ENCODE measurements around the gene CORIN. TPM values are rescaled to one million over a fixed set of nuclear protein-coding genes. Genes with fewer than 3 reads are reported as not detected.

Gene CORIN
- total and polyA plus RNA-seq, 4 donors = 0.15 to 9.1 (median 1.0) TPM

DNA sequence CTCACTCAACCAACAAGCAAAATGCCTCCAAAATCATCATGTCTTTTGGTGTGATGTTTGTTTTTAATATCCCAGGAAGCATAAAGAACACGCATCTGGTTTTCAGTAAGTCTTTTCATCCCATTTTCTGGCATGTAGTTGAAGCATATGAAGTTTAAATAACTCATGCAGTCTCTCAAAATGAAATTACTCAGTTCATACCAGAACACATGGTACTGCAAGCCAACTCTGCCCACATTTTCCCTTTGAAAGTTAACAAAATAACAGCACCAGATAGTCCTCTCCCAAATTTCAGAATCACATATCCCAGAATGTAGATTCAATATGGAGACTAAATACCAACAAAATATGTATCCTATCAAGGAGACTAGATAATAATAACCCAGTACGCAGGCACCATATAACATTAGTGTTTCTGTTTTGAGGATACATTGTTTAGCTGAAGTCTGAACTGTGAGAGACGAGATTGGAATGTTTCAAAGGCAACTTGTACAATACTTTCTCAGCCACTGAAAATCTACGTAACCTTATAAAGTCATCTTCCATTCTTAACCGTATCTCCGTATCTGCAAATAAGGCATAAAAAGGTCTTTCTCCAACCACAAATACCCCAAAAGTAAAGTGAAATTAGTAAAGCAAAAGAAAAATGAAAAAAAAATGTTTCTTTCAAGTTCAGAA, 23.1 kb downstream of the CORIN start:
- H3K9me3 ChIP-seq (ENCODE audit: control insufficient read depth in 4 of 4, insufficient read depth in 3 of 4, low read length in 3 of 4) = no peaks in the 10 kb centered on the region
- no peak overlapping the region for H3K9ac ChIP-seq (ENCODE audit: insufficient read depth in 1 of 2, low read length in 2 of 2)
- peak in 2 of 3 donors; percentile 15 to 16 for DNase-seq
- peak overlapping the region in 1 of 2 donors; percentile 41 for H3K27ac ChIP-seq (ENCODE audit: low read depth in 1 of 2, low read length in 1 of 2)
- H3K27me3 ChIP-seq (ENCODE audit: control insufficient read depth in 3 of 3, insufficient read depth in 3 of 3, low read length in 2 of 3) = no peaks in the 10 kb centered on the region
- 75 to 83% methylated on average over 6 of the region's 6 CpGs for WGBS, 2 donors
- TF ChIP-seq CTCF (IDR thresholded peaks at IDR 0.05; ENCODE audit: control extremely low read depth, extremely low read depth) = no peak
- no peak overlapping the region for H3K4me3 ChIP-seq
- no peaks in the 10 kb centered on the region for H3K36me3 ChIP-seq (ENCODE audit: control insufficient read depth in 4 of 4, insufficient read depth in 4 of 4, low read length in 4 of 4)
- ATAC-seq (ENCODE audit: insufficient read depth, low FRiP score) = no peak
- H3K4me1 ChIP-seq (ENCODE audit: control insufficient read depth in 5 of 5, insufficient read depth in 5 of 5, low read length in 5 of 5) = peaks cover 0 to 15% (median 0%) of the 10 kb centered on the region in 5 donors

DNA sequence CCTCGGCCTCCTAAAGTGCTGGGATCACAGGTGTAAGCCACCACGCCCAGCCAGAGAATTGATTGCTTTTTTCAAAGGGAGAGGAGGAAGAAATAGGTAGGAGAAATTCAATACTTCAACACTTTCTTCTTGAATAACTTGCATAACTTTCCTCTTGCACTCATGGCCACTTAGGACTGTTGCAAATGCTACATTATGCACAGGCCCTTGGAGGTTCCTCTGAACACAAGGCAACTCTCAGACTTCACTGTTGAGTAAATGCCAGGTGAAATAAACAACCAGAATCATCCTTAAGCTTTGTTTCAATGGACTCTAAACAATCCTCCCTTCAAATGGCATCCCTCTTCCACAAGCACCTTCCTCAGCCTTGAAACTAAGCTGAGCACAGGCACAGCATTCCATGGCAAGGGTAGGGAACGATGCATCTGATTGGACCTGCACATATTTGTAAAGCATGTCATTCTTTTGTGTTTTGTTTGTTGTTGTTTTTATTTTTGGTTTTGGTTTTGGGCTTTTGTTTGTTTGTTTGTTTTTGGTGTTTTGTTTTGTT, 28.1 kb downstream of the CORIN start:
- TF ChIP-seq CTCF (IDR thresholded peaks at IDR 0.05; ENCODE audit: control extremely low read depth, extremely low read depth) = no peak
- Histone ChIP-seq H3K27me3 (ENCODE audit: control insufficient read depth in 3 of 3, insufficient read depth in 3 of 3, low read length in 2 of 3) (no peaks in the 10 kb centered on the region), H3K4me1 (ENCODE audit: control insufficient read depth in 5 of 5, insufficient read depth in 5 of 5, low read length in 5 of 5) (peaks cover 0 to 9% (median 0%) of the 10 kb centered on the region in 5 donors), H3K9ac (ENCODE audit: insufficient read depth in 1 of 2, low read length in 2 of 2) (no peak overlapping the region), H3K4me3 (no peak overlapping the region), H3K36me3 (ENCODE audit: control insufficient read depth in 4 of 4, insufficient read depth in 4 of 4, low read length in 4 of 4) (no peaks in the 10 kb centered on the region), H3K9me3 (ENCODE audit: control insufficient read depth in 4 of 4, insufficient read depth in 3 of 4, low read length in 3 of 4) (no peaks in the 10 kb centered on the region), H3K27ac (ENCODE audit: low read depth in 1 of 2, low read length in 1 of 2) (no peak overlapping the region)
- no peak for ATAC-seq (ENCODE audit: insufficient read depth, low FRiP score)
- no peak for DNase-seq
- 77 to 88% methylated on average over 3 of the region's 3 CpGs for WGBS, 2 donors

GRCh38 chr4:47804598-47804997, 33.3 kb downstream of the CORIN start:
- no peaks in the 10 kb centered on the region for H3K27me3 ChIP-seq (ENCODE audit: control insufficient read depth in 3 of 3, insufficient read depth in 3 of 3, low read length in 2 of 3)
- no peak for DNase-seq
- H3K9me3 ChIP-seq (ENCODE audit: control insufficient read depth in 4 of 4, insufficient read depth in 3 of 4, low read length in 3 of 4) = no peaks in the 10 kb centered on the region
- no peaks in the 10 kb centered on the region for H3K36me3 ChIP-seq (ENCODE audit: control insufficient read depth in 4 of 4, insufficient read depth in 4 of 4, low read length in 4 of 4)
- no peak overlapping the region for H3K4me3 ChIP-seq
- H3K9ac ChIP-seq (ENCODE audit: insufficient read depth in 1 of 2, low read length in 2 of 2) = no peak overlapping the region
- no peak for ATAC-seq (ENCODE audit: insufficient read depth, low FRiP score)
- peaks cover 0 to 2% (median 0%) of the 10 kb centered on the region in 5 donors for H3K4me1 ChIP-seq (ENCODE audit: control insufficient read depth in 5 of 5, insufficient read depth in 5 of 5, low read length in 5 of 5)
- WGBS, 2 donors = 92 to 97% methylated on average over 7 of the region's 7 CpGs
- TF ChIP-seq CTCF (IDR thresholded peaks at IDR 0.05; ENCODE audit: control extremely low read depth, extremely low read depth) = no peak
- H3K27ac ChIP-seq (ENCODE audit: low read depth in 1 of 2, low read length in 1 of 2) = no peak overlapping the region

Data from lung (tissue), 12 donors.